DMS114 treated with DMSO at 0.1 percent for 48 hours (cell line): ENCODE measurements around the gene FARP1.
"Not testable (repeated sequence)": the region's sequence is repeated elsewhere in the genome, so short reads cannot be mapped to it uniquely, and the experiment has no call there.

ENCODE experiments used
- DNase-seq: peaks from one replicate; lab custom pipeline; 2025; ENCODE audit not compliant: unreplicated experiment; lab: John Stamatoyannopoulos, UW

The FARP1 gene

DNA sequence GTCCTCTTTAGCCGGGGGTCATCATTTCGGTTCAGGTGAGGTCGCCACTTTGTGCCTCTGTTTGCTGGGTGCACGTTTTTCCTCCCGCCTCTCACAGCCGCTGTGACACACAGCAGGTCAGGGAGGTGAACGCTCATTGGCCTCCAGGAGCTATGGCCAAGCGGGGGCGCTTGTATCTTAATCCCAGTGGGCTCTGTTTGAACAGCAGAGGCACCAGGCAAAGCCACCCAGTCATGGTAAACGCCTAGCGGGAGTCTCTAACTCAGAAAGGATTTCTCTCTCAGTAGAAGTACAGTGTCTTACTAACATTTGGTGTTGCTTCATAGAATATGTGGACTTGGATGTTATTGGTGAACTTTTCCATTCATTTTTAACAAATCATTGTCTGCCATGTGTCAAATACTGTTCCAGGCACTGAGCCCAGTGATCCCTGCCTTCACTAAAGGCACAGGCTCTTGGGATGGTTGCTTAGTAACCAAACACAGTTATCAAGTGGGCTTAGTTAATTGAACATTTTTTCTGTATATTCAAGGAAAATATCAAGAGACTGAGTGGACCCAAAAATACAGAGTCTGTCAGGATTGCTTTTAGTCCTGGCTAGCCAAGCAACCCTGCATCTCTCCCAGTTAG, 247.3 kb downstream of the FARP1 start:
- DNase-seq = no peak

DNA sequence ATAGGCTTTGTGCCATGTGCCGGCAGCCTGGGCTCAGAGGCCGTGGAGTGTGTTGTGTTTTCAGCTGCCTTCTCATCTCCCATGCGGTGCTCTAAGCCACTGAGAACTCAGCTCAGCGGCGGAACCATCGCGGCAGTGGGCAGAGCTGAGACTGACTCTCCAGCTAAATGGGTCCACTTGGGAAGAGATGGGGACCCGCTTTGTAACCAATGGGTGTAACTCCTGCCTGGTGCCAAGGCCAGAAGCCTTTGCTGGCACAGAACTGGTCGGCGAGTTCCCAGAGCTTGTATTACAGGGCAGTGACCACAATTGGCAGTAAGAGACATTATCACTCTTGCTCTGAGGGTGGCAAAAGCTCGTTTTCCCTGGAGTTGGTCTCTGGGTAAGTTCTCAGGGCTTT, 251.0 kb downstream of the FARP1 start:
- DNase-seq = no peak

DNA sequence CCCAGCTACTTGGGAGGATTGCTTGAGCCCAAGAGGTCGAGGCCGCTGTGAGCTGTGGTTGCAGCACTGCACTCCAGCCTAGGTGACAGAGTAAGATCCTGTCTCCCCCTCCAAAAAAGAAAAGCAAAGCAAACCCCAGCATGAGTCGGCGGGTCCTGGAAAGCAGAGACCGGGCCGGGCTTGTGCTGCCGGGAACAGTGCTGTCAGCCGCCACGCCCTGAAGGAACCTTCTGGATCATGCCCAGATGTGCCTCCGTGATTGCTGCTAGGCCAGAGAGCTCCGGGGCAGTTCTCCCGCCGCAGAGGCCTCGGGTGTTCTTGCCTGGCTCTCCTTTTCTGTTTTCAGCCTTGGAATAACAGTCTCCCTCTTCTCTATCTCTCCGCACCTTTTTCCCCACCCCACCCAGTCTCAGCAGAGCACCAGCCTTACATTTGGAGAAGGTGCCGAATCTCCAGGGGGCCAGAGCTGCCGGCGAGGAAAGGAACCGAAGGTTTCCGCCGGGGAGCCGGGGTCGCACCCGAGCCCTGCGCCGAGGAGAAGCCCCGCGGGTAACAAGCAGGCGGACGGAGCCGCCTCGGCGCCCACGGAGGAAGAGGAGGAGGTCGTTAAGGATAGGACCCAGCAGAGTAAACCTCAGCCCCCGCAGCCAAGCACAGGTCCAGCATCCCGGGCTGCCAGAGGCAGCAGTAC, 252.1 kb downstream of the FARP1 start:
- DNase-seq = no peak

DNA sequence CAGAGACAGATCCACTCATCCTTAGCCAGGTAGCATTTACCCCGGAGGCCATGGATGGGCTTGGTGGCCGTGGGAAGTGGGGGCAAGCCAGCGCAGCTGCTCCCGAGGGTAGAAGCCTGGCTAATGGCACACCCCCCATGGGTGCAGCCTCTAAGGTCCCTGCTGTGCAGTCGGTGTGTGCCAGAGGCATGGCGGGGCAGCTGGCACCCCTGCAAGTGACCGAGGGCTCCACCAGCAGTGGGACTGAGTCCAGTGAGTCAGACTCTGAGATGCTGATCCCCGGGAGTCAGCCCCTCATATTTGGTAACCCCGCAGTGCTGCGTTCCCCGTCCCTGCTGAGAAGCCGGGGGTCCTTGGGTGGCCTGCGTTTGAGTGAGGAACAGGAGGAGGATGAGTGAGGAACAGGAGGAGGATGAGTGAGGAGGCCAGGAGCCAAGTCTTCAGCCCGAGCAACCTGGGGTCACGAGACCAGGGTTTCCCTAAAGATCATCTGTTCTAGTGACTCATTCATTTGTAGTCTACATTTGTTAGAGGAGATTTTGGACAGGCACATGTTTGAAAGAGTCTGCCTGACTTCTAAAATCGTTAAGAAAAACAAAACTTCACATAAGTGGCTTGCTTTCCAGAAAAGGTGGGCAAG, 253.3 kb downstream of the FARP1 start:
- DNase-seq = no peak

DNA sequence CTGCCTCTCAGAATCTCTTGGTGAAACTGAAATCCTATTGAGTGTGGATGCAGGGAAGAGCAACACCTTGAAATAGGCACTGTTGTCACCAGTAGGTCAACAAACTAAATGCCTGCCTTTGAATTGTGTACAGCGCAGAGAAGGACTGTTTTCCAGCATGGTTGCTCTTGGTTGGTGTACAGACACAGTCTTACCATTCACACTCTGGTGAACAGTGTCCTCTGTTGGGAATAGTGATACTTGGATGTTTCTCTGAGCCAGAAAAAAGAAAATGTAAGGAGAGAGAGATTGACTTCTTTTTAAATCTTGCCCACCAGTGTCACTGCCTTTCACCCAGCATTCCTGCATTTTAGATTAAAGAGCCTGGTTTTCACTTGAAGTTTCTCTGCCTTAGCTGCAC, 254.3 kb downstream of the FARP1 start:
- no peak for DNase-seq

DNA sequence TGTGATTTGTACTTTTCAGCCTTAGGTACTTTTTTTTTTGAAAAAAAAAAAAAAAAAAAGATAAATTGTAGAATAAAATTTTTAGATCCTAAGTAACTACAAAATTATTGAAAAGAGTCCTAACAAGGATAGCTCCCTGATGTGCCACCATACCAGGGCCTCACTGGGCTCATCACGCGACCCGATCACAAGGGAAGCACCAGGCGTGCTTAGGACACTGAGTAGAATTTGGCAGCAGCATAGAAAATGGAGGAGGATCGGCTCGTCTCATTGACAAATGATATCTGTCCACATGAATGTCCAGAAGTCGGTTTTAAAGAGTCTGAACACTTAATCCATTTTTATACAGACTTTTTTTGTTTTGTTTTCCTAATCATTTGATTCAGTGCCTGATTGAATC, 255.0 kb downstream of the FARP1 start:
- no peak for DNase-seq

DNA sequence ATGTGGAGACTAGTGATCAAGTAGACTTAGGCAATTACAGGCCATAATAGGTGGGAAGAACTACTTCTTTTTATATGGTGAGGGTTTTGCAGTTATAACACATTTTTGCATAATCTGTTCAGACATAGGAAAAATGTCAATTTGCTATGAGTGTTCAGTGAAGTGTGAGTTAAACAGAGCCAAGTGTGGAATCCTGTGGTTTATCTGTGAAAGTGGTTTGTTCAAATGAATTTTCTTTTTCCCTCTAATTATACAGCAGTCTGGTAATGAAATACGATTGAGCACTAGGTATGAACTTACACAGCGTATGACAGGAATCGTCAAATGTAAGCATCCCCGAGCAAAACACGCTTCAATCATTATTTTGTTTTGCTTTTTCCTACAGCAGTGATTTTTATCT, 255.7 kb downstream of the FARP1 start:
- no peak for DNase-seq

DNA sequence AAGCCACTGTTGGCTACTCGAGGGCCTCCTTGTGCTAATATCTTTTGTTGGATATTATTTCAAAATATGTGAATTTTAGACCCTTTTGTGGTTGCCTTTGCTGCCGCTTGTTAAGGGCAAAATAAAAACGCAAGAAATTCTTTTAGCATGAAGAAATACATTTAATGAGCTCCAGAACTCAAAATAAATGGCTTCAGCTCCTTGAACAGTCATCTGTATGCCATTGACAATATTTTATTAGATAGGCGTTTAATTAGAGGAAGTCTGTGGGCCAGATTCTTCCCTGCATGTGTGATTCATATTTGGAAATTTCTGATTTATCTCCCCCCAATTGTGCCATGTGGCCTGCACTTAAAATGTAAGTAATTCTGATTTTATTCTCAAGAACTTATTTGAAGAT, 256.9 kb downstream of the FARP1 start:
- no peak for DNase-seq

DNA sequence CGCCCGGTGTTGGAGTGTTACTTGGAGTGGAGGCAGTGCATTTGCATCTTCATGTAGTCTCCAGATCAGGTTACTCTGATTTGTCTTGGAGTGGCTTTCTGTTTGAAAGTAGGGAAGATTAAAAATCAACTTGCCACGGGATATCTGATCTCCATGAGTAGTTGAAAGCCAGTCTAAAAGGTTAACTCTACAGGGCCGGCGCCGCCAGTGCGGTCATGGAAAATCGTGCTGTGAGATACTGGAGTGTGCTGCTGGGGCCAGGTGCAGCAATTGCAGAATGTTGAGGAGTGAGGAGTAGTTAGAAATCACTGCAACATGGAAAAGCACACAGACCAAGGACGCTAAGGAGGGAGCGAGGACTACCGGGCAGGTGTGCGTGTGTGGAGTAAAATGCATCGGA, 259.0 kb downstream of the FARP1 start:
- no peak for DNase-seq

DNA sequence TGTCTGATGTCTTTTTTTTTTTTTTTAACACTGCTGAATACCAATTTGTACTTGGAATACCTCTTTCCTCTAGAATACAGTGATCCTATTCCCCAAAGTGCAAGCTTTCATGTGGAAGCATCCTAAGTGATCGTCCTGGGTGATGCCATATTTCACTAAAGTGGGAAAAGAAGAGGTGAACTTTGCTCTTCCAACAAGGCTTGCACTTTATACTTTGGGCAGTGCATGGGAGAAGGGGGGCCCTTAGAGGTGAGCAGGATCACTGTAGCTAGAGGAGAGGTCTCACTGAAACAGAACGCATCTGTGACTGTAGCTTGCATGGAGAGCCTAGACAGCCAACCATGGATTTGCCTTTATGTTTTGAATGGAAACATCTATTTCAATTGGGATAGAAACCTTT, 260.2 kb downstream of the FARP1 start:
- DNase-seq = no peak

DNA sequence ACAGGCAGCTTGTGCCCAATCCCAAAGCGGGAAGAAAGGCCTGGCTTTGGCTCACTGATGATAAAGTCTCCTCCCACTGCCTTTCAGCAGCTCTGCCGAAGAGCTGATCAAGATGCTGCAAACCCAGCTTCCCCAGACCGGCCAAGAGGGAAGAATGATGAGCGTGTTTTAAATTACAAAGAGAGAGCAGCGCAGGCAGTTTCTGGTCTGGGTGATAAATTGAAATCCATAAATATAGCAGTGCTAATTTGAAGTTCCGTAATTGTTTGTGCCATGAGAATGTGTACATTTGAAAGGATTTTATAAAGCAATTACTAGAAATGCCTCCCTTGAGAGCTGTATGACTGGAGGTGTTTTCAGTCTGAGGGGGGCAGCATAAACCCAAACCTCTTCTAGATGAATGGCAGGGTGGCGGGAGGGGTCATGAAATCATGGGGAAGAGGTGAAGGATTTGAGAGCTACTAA, 262.2 kb downstream of the FARP1 start:
- no peak for DNase-seq

DNA sequence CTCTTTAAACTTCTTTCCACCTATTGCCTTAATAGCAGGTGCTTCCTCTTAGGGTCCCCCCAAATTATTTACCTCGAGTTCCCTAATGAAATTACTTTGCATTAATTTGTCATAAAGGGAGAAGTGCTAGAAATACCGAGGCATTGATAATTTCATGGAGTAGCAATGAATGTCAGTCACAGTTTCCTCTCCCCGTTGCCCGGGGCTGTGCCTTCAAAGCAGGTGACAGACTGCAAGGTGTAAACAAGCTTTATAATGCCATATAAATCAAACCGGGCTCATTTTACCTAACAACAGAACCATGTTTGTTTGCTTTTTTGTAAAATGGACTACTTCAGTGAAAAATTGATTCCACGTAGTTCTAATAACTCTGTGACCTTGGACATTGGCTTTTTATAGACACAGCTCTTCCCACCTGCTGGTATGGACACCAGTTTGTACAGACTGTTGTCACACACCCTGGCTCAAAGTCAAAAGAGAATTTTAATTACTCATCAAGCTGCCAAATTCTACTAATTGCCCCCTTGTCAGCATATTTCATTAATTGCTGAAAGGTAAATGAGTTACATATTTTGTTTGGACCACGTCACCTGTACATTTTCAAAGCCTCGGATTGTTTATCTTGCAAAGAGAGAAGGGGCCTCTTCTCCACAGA, 262.9 kb downstream of the FARP1 start:
- DNase-seq = no peak

DNA sequence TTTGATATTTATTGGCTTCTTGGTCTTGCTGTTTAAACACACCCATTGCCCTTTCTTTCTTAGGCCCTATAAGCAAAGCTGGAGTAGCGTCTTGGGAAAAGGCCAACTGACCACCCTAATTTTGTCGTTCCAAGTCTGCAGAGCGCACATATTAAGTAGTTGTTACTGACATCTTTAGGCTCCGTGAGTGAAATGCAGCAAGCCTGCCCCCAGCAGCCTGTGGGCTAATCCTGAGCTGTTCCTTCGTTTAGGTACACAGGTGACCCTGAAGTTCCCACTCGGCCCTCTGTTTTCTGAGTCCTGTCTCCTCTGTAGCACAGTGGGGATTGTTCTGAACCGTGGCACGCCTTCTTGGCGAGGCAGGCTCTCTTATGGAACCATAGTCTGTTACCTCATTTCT, 263.5 kb downstream of the FARP1 start:
- no peak for DNase-seq

DNA sequence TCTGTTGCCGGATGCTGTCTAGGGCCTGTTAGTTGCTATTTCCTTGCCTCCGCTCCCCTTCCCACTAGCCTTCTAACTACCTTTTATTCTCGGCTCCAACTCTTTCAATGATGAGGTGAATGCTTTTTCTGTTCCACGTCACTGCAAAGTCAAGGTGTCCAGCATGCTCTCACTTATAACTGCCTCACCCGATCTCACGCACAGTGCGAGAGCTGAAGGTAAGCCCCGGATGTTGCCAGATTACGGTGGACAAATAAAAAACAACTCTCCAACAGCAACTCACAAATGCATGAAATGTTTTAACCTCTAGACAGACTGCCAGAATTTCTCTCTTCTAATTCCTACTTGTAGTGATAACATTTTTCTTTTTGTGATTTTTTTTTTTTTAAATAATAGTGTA, 264.1 kb downstream of the FARP1 start:
- no peak for DNase-seq

DNA sequence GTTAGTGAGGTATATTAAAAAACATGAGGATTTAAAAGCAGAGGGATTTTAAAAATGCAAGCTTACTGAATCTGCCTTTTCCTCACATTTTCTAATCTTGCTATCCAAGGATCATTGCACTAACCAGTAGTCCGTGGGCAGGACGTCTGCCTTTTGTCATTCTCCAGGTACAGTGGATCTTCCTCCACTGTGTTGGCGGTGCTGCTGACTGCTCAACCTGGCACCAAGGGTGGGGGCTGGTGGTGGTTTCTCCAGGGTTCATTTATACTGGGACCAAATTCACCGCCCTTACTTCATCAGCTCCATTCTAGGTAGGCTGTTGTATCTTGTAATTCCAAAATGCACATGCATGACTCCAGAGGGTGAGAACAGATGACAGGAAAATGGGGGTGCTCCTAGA, 264.7 kb downstream of the FARP1 start:
- no peak for DNase-seq

DNA sequence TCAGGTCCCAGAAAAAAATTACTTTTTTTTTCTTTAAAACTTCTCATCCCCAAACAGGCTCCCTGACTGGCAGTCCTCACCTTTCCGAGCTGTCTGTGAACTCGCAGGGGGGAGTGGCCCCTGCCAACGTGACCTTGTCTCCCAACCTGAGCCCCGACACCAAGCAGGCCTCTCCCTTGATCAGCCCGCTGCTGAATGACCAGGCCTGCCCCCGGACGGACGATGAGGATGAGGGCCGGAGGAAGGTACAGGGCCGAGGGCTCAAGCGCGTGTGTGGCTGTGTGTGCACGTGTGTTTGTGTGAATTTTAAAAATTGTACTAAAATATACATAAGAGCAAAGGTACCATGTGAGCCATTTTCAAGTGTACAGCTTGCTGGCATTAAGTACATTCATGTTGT, 266.4 kb downstream of the FARP1 start:
- no peak for DNase-seq

DNA sequence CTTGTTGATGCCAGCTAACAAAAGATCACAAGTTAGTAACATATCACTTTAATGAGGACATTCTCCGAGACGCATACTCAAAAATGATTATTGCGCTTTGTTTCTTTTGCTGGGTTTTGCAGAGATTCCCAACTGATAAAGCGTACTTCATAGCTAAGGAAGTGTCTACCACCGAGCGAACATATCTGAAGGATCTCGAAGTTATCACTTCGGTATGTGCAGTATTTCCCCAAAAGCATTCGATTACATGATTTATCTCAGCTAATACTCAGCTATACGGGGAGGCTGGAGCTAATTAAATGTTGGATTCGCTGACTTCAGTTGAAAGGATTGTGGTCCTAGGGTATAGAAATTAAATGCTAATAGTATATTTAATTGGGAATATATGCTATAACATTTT, 267.7 kb downstream of the FARP1 start:
- no peak for DNase-seq

DNA sequence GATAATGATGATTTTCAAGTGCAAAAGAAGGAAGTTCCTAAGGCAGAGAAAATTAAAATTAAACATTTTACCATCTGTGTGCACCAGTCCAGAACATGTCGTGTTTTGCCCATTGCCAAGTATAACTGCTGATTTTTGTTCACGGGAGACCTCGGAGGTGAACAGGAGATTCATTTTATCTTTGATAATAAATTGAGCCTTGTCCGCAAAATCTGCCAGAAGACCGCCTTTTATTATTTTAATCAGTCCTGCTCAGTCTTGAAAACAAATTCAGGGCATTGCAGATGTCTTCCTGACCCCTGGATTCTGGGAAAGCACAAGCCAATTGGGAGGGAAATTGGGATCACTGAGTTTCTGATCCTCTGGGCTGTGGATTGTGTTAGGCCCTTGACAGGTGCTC, 268.1 kb downstream of the FARP1 start:
- no peak for DNase-seq

DNA sequence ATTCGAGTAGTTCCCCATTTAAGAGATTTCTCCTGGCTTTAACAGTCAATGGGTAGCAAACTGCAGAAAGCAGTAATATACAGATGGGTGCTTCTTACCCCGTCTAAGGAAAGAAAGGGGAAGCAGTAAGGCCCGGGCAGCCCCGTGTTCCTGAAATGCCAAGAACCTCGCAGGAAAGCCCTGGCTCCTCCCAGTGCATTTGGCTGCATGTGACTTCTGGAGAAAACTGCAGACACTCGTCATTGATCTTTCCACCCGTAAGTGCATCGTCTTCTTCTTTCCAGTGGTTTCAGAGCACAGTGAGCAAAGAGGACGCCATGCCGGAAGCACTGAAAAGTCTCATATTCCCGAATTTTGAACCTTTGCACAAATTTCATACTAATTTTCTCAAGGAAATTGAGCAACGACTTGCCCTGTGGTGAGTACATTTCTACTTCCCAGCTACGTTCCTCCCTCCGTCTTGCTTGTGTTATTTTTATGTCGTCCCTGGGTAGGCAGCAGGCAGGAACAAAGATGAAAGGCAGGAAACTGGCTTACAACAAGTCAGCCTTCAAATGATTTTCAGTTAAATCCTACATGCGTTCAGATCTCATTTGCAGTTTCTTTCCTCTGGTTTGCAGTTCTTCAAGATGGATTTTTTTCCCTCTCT, 268.8 kb downstream of the FARP1 start:
- DNase-seq = no peak

DNA sequence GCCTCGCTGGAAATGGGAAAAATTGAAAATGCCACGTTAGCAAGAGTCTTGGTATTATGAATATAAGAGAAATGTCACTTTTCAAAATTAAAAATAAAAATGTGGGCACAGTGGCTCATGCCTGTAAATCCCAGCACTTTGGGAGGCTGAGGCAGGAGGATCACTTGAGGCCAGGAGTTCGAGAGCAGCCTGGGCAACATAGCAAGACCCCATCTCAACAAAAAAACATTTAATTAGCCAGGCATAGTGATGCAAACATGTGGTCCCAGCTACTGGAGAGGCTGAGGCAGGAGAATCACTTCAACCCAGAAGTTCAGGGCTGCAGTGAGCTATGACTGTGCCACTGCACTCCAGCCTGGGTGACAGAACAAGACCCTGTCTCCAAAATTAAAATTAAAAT, 270.4 kb downstream of the FARP1 start:
- not testable (repeated sequence) for DNase-seq

DNA sequence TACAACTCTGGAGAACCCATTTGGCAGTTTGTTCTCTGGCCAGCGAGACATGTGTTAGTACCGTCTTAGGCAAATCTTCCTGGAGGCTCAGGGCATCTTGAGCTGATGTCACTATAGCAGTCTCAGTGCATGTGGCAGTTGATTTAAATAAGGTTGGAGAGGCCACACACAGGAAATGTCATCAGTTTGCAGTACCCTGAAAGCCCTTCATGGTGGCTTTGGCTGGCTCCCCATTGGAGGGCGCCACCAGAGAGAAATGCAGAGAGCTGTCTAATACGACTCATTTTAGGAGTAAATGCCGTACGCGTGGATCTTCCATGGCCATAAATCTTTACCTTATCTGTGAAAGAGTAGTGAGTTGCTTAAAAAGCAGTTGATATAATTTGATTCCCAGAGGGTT, 270.9 kb downstream of the FARP1 start:
- no peak for DNase-seq
